ENCODE results near the gene E2F4. TPM values are rescaled to one million over a fixed set of nuclear protein-coding genes. Genes with fewer than 3 reads are reported as not detected.

The E2F4 gene
- total and polyA plus RNA-seq, 9 of the 15 experiments (the other 6 are each of a cell fraction or from before 2014, with no cell fraction given) = 9.7 to 139 (median 106) TPM

DNA sequence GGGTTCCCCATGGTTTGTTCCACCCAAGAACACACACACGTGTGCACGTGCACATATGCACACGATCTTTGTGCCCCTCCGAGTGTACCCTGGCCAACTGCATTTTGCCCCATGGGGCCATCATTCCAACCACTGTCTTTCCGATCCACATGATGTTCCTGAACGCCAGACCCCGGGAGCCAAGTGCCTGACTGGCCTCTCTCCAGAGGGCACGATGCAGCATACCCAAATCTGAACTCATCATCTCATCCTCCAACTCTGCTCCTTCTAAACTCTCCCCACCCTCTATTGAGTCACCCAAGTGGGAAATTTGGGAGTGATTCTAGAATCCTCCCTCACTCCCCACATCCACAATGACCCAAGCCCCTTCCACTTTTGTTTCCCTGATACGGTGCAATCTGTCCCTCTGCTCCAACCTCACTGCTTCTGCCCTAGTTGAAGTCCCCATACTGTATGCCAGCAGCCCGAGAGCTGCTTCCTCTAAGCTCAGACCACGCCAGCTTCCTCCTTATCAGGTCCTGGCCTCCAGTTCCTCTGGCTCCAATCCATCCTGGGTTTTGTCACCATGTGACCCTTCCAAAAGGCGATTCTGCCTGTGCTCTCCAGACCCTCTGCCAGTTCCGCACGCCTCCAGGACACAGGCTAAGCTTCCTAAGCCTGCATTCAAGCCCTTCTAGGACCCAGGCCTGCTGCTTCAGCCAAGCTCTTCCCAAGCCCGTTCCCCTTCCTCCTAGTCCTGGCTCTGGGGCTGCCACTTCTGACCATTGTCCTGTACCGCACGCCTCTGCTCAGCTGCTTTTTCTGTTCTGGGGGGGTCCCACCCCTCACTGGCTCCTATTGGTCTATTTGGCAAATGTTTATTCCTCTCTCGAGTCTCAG lies 24.9 kb downstream of the E2F4 start (continued):
- TF ChIP-seq NRF1 (conservative IDR thresholded peaks at IDR 0.05 in 1 of 2, IDR thresholded peaks at IDR 0.05 in 1 of 2) = peak in 1 of 2 experiments; percentile 21; a peak in 1 of 4 replicates
- peak; percentile 55; the same call in 1 of the 2 replicates for TF ChIP-seq NFRKB (IDR thresholded peaks at IDR 0.05; ENCODE audit: low read depth)
- no peak for TF ChIP-seq ZBTB7A (IDR thresholded peaks at IDR 0.05; ENCODE audit: borderline replicate concordance, control insufficient read depth, low read depth, low read length)
- TF ChIP-seq NFYB (IDR thresholded peaks at IDR 0.05; ENCODE audit: extremely low read depth, insufficient read length) = no peak
- TF ChIP-seq, protein P1, sequence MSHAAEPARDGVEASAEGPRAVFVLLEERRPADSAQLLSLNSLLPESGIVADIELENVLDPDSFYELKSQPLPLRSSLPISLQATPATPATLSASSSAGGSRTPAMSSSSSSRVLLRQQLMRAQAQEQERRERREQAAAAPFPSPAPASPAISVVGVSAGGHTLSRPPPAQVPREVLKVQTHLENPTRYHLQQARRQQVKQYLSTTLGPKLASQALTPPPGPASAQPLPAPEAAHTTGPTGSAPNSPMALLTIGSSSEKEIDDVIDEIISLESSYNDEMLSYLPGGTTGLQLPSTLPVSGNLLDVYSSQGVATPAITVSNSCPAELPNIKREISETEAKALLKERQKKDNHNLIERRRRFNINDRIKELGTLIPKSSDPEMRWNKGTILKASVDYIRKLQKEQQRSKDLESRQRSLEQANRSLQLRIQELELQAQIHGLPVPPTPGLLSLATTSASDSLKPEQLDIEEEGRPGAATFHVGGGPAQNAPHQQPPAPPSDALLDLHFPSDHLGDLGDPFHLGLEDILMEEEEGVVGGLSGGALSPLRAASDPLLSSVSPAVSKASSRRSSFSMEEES (CRISPR knock-in tag; IDR thresholded peaks at IDR 0.05) = 0 out of 2 replicates have a peak, but pooled peaks have one; percentile 8
- no peak for TF ChIP-seq NFIX (CRISPR knock-in tag; IDR thresholded peaks at IDR 0.05; ENCODE audit: low read depth)
- peak; percentile 64 for TF ChIP-seq L3MBTL2 (IDR thresholded peaks at IDR 0.05)
- no peak for TF ChIP-seq PTTG1 (tag; IDR thresholded peaks at IDR 0.05; ENCODE audit: low read depth)
- 0 out of 2 replicates have a peak, but pooled peaks have one; percentile 34 for TF ChIP-seq SMARCE1 (IDR thresholded peaks at IDR 0.05)
- peak; percentile 63; the same call in 1 of the 2 replicates for TF ChIP-seq SPI1 (IDR thresholded peaks at IDR 0.05; ENCODE audit: borderline replicate concordance, low read depth, low read length)
- peak; percentile 65 for TF ChIP-seq DPF2 (IDR thresholded peaks at IDR 0.05)
- no peak for TF ChIP-seq BACH1 (tag; IDR thresholded peaks at IDR 0.05)
- TF ChIP-seq RBM34 (IDR thresholded peaks at IDR 0.05; ENCODE audit: borderline replicate concordance, insufficient read depth, low read length) = no peak
- TF ChIP-seq AFF1 (IDR thresholded peaks at IDR 0.05; ENCODE audit: low read depth in 1 of 2, partially characterized antibody in 2 of 2) = no peak
- no peak for TF ChIP-seq SNAPC5 (CRISPR knock-in tag; IDR thresholded peaks at IDR 0.05)
- TF ChIP-seq SREBF2 (CRISPR knock-in tag; IDR thresholded peaks at IDR 0.05) = no peak
- TF ChIP-seq, protein P2, sequence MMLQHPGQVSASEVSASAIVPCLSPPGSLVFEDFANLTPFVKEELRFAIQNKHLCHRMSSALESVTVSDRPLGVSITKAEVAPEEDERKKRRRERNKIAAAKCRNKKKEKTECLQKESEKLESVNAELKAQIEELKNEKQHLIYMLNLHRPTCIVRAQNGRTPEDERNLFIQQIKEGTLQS (IDR thresholded peaks at IDR 0.05) = no peak
- TF ChIP-seq, protein P2 (CRISPR knock-in tag; conservative IDR thresholded peaks at IDR 0.05) = no peak
- peak; percentile 38; the same call in 1 of the 2 replicates for TF ChIP-seq SMARCA4 (IDR thresholded peaks at IDR 0.05)
